GM19468 (cell line): ENCODE data around the gene PACRGL.
A peak's percentile ranks its signal among the peaks of the same experiment; 100 is the strongest.

Experiments
- ATAC-seq: cut with Tn5 transposase; IDR thresholded peaks from one replicate; pipeline ENCODE4 v1.9.1; 2021; ENCODE audit warnings: mild to moderate bottlenecking, moderate library complexity, moderate number of reproducible peaks; ENCODE audit not compliant: unreplicated experiment; ENCODE audit errors: extremely low read depth

The PACRGL gene

GRCh38 chr4:20700007-20700761 is at the start of gene PACRGL:
Gene PACRGL, plus strand, starts transcription at chr4:20700458. Its CDS starts 4,024 bp downstream, at chr4:20704482.
- ATAC-seq: peak; percentile 100

- ATAC-seq: no peak
These were observed 47.9 kb upstream of the PACRGL start for GRCh38 chr4:20652226-20652885.

GRCh38 chr4:20658456-20658855 is 41.8 kb upstream of the PACRGL start:
- no peak for ATAC-seq

GRCh38 chr4:20662851-20663250 is 37.4 kb upstream of the PACRGL start:
- no peak for ATAC-seq

- ATAC-seq: no peak
These were observed 34.0 kb upstream of the PACRGL start for GRCh38 chr4:20666012-20666860.

GRCh38 chr4:20672262-20672661 is 28.0 kb upstream of the PACRGL start:
- no peak for ATAC-seq

- ATAC-seq: no peak
These were observed 24.5 kb upstream of the PACRGL start for GRCh38 chr4:20675786-20676185.

- ATAC-seq: no peak
These were observed 23.6 kb upstream of the PACRGL start for GRCh38 chr4:20676501-20677197.

GRCh38 chr4:20678400-20678799 is 21.9 kb upstream of the PACRGL start:
- no peak for ATAC-seq

GRCh38 chr4:20679951-20680350 is 20.3 kb upstream of the PACRGL start:
- no peak for ATAC-seq

GRCh38 chr4:20680736-20681135 is 19.5 kb upstream of the PACRGL start:
- ATAC-seq: no peak

GRCh38 chr4:20681271-20681670 is 19.0 kb upstream of the PACRGL start:
- ATAC-seq: no peak

- ATAC-seq: no peak
These were observed 17.4 kb upstream of the PACRGL start for GRCh38 chr4:20682853-20683252.

- no peak for ATAC-seq
These were observed 16.5 kb upstream of the PACRGL start for GRCh38 chr4:20683766-20684165.

GRCh38 chr4:20684852-20685763 is 15.2 kb upstream of the PACRGL start:
- no peak for ATAC-seq

GRCh38 chr4:20687864-20688263 is 12.4 kb upstream of the PACRGL start:
- no peak for ATAC-seq

- ATAC-seq: no peak
These were observed 3.4 kb upstream of the PACRGL start for GRCh38 chr4:20696815-20697214.

GRCh38 chr4:20698382-20698781 is 1.9 kb upstream of the PACRGL start:
- ATAC-seq: no peak

GRCh38 chr4:20698820-20699219 is 1.4 kb upstream of the PACRGL start:
- ATAC-seq: no peak
